Activated CD4-positive, alpha-beta T cell treated with anti-CD3 and anti-CD28 coated beads, Interleukin-2, amount 10 ng/mL, durations not matched to agents 7 days and 5 days (primary cell): ENCODE measurements around the gene KRTAP1-5. TPM values are rescaled to one million over a fixed set of nuclear protein-coding genes. Genes with fewer than 3 reads are reported as not detected.
"Not testable (repeated sequence)": the region's sequence is repeated elsewhere in the genome, so short reads cannot be mapped to it uniquely, and the experiment has no call there.

Source experiments
- CTCF ChIA-PET: fragments of 350-600 bp; sonication (Branson Sonifier 250); formaldehyde crosslinking; loops from one replicate; lab custom pipeline; 2021; ENCODE audit warnings: antibody characterized with exemption; lab: Charles Lee
- POLR2A ChIA-PET: fragments of 350-600 bp; sonication (Branson Sonifier 250); formaldehyde crosslinking; loops from one replicate; lab custom pipeline; 2021; ENCODE audit warnings: antibody characterized with exemption; lab: Charles Lee
- DNase-seq: peaks from one replicate; pipeline ENCODE4 v3.0.0-alpha.2; 2020
- H3K27ac Mint-ChIP-seq: one replicate; pipeline ENCODE4 v1.8.0; 2021; ENCODE audit warnings: mild to moderate bottlenecking, moderate library complexity, mixed read lengths
- H3K27me3 Mint-ChIP-seq: one replicate; pipeline ENCODE4 v1.8.0; 2021; ENCODE audit warnings: mixed read lengths
- H3K36me3 Mint-ChIP-seq: one replicate; pipeline ENCODE4 v1.8.0; 2021; ENCODE audit warnings: low read depth, mixed read lengths
- H3K4me1 Mint-ChIP-seq: one replicate; pipeline ENCODE4 v1.8.0; 2021; ENCODE audit warnings: mixed read lengths
- H3K4me3 Mint-ChIP-seq: one replicate; pipeline ENCODE4 v1.8.0; 2021; ENCODE audit warnings: mild to moderate bottlenecking, moderate library complexity, mixed read lengths
- H3K9me3 Mint-ChIP-seq: one replicate; pipeline ENCODE4 v1.8.0; 2021; ENCODE audit warnings: mixed read lengths
- total RNA-seq, 2 experiments: library from RNA; stranded (reverse); gene quantifications; one replicate each; pipeline ENCODE4 v1.2.3, GENCODE V29; 2021

KRTAP1-5 gene, protein sequence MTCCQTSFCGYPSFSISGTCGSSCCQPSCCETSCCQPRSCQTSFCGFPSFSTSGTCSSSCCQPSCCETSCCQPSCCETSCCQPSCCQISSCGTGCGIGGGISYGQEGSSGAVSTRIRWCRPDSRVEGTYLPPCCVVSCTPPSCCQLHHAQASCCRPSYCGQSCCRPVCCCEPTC
- not detected for total RNA-seq

DNA sequence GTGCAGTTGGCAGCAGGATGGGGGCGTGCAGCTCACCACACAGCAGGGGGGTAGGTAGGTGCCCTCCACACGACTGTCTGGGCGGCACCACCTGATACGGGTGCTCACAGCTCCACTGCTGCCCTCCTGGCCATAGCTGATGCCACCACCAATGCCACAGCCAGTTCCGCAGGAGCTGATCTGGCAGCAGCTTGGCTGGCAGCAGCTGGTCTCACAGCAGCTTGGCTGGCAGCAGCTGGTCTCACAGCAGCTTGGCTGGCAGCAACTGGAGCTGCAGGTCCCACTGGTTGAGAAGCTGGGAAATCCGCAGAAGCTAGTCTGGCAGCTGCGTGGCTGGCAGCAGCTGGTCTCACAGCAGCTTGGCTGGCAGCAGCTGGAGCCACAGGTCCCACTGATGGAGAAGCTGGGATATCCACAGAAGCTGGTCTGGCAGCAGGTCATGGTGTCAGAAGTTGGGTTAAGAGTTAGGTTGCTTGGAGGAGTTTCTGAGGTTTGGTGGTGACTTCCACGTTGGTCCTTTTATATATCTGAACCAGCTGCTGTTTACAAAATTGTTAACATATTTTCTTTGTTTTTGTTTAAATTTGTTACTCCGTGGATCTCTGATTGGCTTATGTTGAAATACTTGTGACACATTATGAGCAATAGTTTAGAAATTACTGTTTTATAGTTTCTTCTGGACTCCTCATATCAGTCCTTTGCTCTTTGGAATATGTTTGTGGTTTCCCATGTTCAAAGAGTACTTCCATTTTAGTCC is at the start of gene KRTAP1-5:
TSS of gene KRTAP1-5 (minus strand) at position 494 of the 757 bp plus-strand sequence. CDS start at position 441, 53 bp downstream.
- DNase-seq = no peak
- Mint-ChIP-seq H3K4me1 (no peaks in the 10 kb centered on the region), H3K27ac (no peak within 1 kb of the TSS), H3K27me3 (peaks cover 20% of the 10 kb centered on the region), H3K36me3 (no peaks in the 10 kb centered on the region), H3K9me3 (no peaks in the 10 kb centered on the region), H3K4me3 (no peak within 1 kb of the TSS)
- ChIA-PET CTCF (no interaction called here), POLR2A (no interaction called here)

DNA sequence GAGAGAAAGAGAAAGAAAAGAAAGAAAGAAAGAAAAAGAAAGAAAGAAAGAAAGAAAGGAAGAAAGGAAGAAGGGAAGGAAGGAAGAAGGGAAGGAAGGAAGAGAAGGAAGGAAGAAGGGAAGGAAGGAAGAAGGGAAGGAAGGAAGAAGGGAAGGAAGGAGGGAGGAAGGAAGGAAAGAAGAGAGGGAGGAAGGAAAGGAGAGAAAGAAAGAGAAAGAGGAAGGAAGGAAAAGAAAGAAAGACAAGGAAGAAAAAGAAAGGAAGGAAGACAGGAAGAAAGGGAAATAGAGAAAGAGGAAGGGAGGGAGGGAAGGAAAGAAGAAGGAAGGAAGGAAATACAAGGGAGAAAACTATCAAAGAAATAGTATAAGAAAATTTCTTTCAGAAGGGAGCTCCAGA is 49.8 kb upstream of the KRTAP1-5 start:
- no peaks in the 10 kb centered on the region for H3K4me1 Mint-ChIP-seq
- no peak overlapping the region for H3K27ac Mint-ChIP-seq

GRCh38 chr17:41073676-41074075 is 46.7 kb upstream of the KRTAP1-5 start:
- H3K4me1 Mint-ChIP-seq = no peaks in the 10 kb centered on the region
- DNase-seq = no peak
- H3K27ac Mint-ChIP-seq = no peak overlapping the region
- CTCF ChIA-PET = no interaction called here
- H3K9me3 Mint-ChIP-seq = no peaks in the 10 kb centered on the region
- H3K36me3 Mint-ChIP-seq = no peaks in the 10 kb centered on the region
- POLR2A ChIA-PET = no interaction called here
- no peak overlapping the region for H3K4me3 Mint-ChIP-seq
- peaks cover 19% of the 10 kb centered on the region for H3K27me3 Mint-ChIP-seq

More for the DNA sequence above, 49.8 kb upstream of the KRTAP1-5 start:
- POLR2A ChIA-PET = no interaction called here
- Mint-ChIP-seq H3K9me3 (no peaks in the 10 kb centered on the region), H3K36me3 (no peaks in the 10 kb centered on the region), H3K4me3 (no peak overlapping the region), H3K27me3 (peaks cover 20% of the 10 kb centered on the region)
- DNase-seq = no peak
- CTCF ChIA-PET = no interaction called here

DNA sequence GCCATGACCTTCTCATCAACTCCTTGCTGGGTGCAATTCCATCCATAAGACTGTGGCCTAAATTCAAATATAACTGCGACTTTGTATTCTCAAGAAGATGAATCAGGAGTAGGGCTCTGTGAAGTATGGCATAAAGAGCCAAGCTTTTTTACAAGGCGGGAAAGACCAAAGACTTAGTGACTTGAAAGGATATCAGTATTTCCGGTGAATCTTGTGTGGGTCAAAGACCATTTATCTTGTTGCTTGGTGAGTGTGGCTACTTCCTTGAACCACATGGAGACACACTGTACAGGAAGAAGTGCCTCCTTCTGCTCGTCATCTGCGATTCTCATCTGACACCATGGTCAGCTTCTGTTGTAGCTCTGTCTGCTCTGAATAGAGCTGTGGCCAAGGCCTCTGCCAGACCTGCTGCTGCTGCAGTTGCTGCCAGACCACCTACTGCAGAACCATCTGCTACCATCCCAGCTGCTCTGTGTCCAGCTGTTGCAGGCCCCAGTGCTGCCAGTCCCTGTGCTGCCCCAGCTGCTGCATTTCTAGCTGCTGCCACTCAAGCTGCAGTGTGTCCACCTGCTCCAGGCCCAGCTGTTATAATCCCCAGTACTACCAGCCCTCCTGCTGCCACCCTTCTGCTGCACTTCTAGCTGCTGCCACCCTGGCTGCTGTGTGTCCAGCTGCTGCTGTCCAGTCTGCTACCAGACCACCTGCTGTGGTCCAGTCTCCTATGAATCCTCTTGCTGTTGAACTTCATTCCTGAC is 44.8 kb upstream of the KRTAP1-5 start:
- DNase-seq = no peak
- Mint-ChIP-seq H3K36me3 (no peaks in the 10 kb centered on the region), H3K4me1 (no peaks in the 10 kb centered on the region), H3K9me3 (no peaks in the 10 kb centered on the region), H3K27ac (no peak overlapping the region), H3K27me3 (peaks cover 15% of the 10 kb centered on the region), H3K4me3 (no peak overlapping the region)
- CTCF ChIA-PET = no interaction called here
- POLR2A ChIA-PET = no interaction called here

GRCh38 chr17:41069031-41069430 is 42.0 kb upstream of the KRTAP1-5 start:
- no peak for DNase-seq
- no peak overlapping the region for H3K27ac Mint-ChIP-seq
- POLR2A ChIA-PET = no interaction called here
- no peaks in the 10 kb centered on the region for H3K4me1 Mint-ChIP-seq
- no peaks in the 10 kb centered on the region for H3K9me3 Mint-ChIP-seq
- CTCF ChIA-PET = no interaction called here
- no peak overlapping the region for H3K4me3 Mint-ChIP-seq
- H3K27me3 Mint-ChIP-seq = no peaks in the 10 kb centered on the region
- no peaks in the 10 kb centered on the region for H3K36me3 Mint-ChIP-seq

GRCh38 chr17:41067281-41067680 is 40.3 kb upstream of the KRTAP1-5 start:
- H3K4me3 Mint-ChIP-seq = no peak overlapping the region
- DNase-seq = no peak
- ChIA-PET POLR2A (no interaction called here), CTCF (no interaction called here)
- peaks cover 2% of the 10 kb centered on the region for H3K27me3 Mint-ChIP-seq
- no peaks in the 10 kb centered on the region for H3K9me3 Mint-ChIP-seq
- no peak overlapping the region for H3K27ac Mint-ChIP-seq
- no peaks in the 10 kb centered on the region for H3K4me1 Mint-ChIP-seq
- no peaks in the 10 kb centered on the region for H3K36me3 Mint-ChIP-seq

- peaks cover 11% of the 10 kb centered on the region for H3K27me3 Mint-ChIP-seq
These were observed 39.0 kb upstream of the KRTAP1-5 start, which contains the start of gene KRTAP2-4 for GRCh38 chr17:41065829-41066624. Gene KRTAP2-4, minus strand, starts transcription at chr17:41065879. Its CDS starts 34 bp downstream, at chr17:41065845.

DNA sequence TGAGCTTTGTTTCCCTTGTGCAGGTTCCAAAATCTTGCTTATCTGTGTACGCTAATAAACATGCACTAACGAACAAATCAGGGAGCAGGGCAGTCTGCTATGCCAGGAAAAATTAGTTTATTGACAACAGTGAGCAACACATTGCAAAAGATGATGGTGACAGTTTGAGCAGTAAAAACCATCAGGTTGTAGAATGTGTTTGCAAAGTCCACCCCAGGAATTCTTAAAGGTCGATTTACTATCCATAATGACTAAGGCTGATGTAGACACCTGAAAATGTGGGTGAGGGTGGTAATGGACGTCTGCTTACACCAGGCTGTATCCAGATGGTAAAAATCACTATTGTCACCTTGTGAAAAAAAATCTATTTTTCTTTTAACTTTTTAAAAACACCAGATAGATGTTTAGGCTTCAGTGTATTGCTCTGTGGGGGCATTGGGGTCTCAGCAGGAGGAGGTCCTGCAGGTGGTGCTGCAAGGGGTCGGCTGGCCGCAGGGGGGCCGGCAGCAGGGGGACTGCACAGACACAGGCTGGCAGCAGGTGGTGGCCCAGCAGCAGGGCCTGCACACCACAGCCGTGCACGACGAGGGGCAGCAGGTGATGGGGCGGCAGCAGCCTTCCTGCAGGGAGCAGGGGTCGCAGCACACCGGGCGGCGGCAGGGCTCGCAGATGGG is 38.1 kb upstream of the KRTAP1-5 start:
- POLR2A ChIA-PET, H3K4me3 Mint-ChIP-seq, CTCF ChIA-PET, H3K4me1 Mint-ChIP-seq, DNase-seq, H3K36me3 Mint-ChIP-seq, H3K27ac Mint-ChIP-seq, H3K9me3 Mint-ChIP-seq: not testable (repeated sequence)
- peaks cover 20% of the 10 kb centered on the region for H3K27me3 Mint-ChIP-seq

More at GRCh38 chr17:41065829-41066624, 39.0 kb upstream of the KRTAP1-5 start, which contains the start of gene KRTAP2-4:
- Mint-ChIP-seq H3K36me3 (no peaks in the 10 kb centered on the region), H3K4me1 (no peaks in the 10 kb centered on the region), H3K9me3 (no peaks in the 10 kb centered on the region), H3K27ac (no peak within 1 kb of the TSS), H3K4me3 (no peak within 1 kb of the TSS)
- POLR2A ChIA-PET = no interaction called here
- CTCF ChIA-PET = no interaction called here
- no peak for DNase-seq

DNA sequence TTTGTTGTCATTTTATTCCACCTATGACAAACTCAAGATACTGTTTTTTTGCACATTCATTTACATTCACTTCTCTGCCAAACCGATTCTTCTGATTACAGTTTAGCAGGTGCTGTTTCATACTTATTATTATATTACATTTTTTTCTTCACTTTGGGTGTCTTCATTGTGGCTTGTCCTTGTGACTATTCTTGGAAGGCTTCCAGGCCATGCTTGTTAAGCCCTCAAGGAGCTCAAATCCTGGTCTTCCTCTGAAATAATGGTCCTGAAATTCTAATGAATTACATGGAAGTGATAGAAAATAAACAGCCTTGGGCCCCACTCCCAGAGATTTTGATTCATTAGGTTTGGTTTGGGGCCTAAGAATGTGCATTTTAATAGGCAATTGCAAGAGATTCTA is 37.3 kb upstream of the KRTAP1-5 start:
- Mint-ChIP-seq H3K9me3 (no peaks in the 10 kb centered on the region), H3K36me3 (no peaks in the 10 kb centered on the region), H3K4me3 (no peak overlapping the region), H3K27me3 (peaks cover 24% of the 10 kb centered on the region), H3K4me1 (no peaks in the 10 kb centered on the region), H3K27ac (no peak overlapping the region)
- POLR2A ChIA-PET = no interaction called here
- CTCF ChIA-PET = no interaction called here
- DNase-seq = no peak

DNA sequence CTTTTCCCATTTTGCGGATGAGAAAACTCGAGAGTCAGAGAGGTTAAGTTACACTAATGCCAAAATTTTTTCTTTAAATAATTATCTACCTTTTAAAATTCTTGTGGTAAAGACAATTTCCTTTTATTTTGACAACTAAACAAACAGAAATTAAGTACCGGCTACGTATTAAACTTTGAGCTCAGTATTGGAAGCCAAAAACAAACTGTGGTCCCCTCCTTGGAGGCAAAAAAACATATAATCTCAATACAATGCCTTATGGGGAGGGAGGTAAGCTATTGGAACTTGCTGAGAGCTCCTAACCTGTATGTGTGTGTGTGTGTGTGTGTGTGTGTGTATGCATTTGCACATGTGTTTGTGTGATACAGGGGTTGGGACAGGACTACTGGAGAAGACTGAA is 36.4 kb upstream of the KRTAP1-5 start:
- ChIA-PET POLR2A (no interaction called here), CTCF (no interaction called here)
- no peak overlapping the region for H3K4me3 Mint-ChIP-seq
- H3K9me3 Mint-ChIP-seq = no peaks in the 10 kb centered on the region
- no peaks in the 10 kb centered on the region for H3K36me3 Mint-ChIP-seq
- H3K4me1 Mint-ChIP-seq = no peaks in the 10 kb centered on the region
- H3K27ac Mint-ChIP-seq = no peak overlapping the region
- DNase-seq = no peak
- peaks cover 27% of the 10 kb centered on the region for H3K27me3 Mint-ChIP-seq

- DNase-seq = no peak
- Mint-ChIP-seq H3K4me3 (no peak overlapping the region), H3K27me3 (peaks cover 29% of the 10 kb centered on the region), H3K36me3 (no peaks in the 10 kb centered on the region), H3K9me3 (peaks cover 7% of the 10 kb centered on the region), H3K27ac (no peak overlapping the region), H3K4me1 (no peaks in the 10 kb centered on the region)
- CTCF ChIA-PET = no interaction called here
- POLR2A ChIA-PET = no interaction called here
These were observed 35.0 kb upstream of the KRTAP1-5 start for GRCh38 chr17:41061964-41062363.

GRCh38 chr17:41060052-41060604 is 33.1 kb upstream of the KRTAP1-5 start, which contains the start of gene KRTAP2-3:
Gene KRTAP2-3, minus strand, starts transcription at chr17:41060114. Its CDS starts 64 bp downstream, at chr17:41060050.
- DNase-seq = no peak
- H3K27me3 Mint-ChIP-seq = peaks cover 29% of the 10 kb centered on the region
- no peak within 1 kb of the TSS for H3K4me3 Mint-ChIP-seq
- CTCF ChIA-PET = no interaction called here
- H3K36me3 Mint-ChIP-seq = no peaks in the 10 kb centered on the region
- POLR2A ChIA-PET = no interaction called here
- H3K27ac Mint-ChIP-seq = no peak within 1 kb of the TSS
- peaks cover 7% of the 10 kb centered on the region for H3K9me3 Mint-ChIP-seq
- no peaks in the 10 kb centered on the region for H3K4me1 Mint-ChIP-seq
